Body of pancreas (tissue), 4 donors: ENCODE results near the gene SBF2. TPM values are rescaled to one million over a fixed set of nuclear protein-coding genes. Genes with fewer than 3 reads are reported as not detected.
A peak's percentile ranks its signal among the peaks of the same experiment; 100 is the strongest.

Source experiments
- ATAC-seq: fragments of 150-250 bp; one replicate; pipeline ENCODE4 v1.9.1; 2016
- DNase-seq, 4 donors: peaks; one replicate each; pipeline ENCODE4 v3.0.0-alpha.2; 2019
- H3K27ac ChIP-seq, 4 donors: fragments of 200-600 bp; sonication (generic); 1 replicate in 3 of 4; 2 replicates in 1 of 4; pipeline versions ENCODE4 v1.5.1 to v1.6.1; 2016 to 2019; ENCODE audit warnings: mild to moderate bottlenecking in 1 of 4, mixed read lengths in 1 of 4, moderate library complexity in 1 of 4
- H3K27me3 ChIP-seq, 2 donors: fragments of 200-600 bp; sonication (generic); one replicate each; pipeline ENCODE4 v1.6.0; 2016; ENCODE audit warnings: mild to moderate bottlenecking in 1 of 2
- H3K36me3 ChIP-seq, 2 donors: fragments of 200-600 bp; sonication (generic); replicated peaks in 1 of 2; 2 replicates each; pipeline ENCODE4 v1.5.1; 2016; ENCODE audit warnings: low read depth in 2 of 2; ENCODE audit not compliant: insufficient read depth in 1 of 2
- H3K4me1 ChIP-seq: fragments of 200-600 bp; sonication (generic); one replicate; pipeline ENCODE4 v1.6.0; 2016
- H3K4me3 ChIP-seq, 2 donors: fragments of 200-600 bp; sonication (generic); 1 replicate in 1 of 2; 2 replicates in 1 of 2; pipeline ENCODE4 v1.5.1; 2016 to 2019
- H3K9me3 ChIP-seq, 3 donors: fragments of 200-600 bp; sonication (generic); 1 replicate in 2 of 3; 2 replicates in 1 of 3; pipeline ENCODE4 v1.5.1; 2016
- POLR2A ChIP-seq, 3 donors: fragments of 450-650 bp; IDR thresholded peaks; one replicate each; pipeline ENCODE4 v1.6.1; 2016; ENCODE audit warnings: antibody characterized with exemption in 3 of 3, mild to moderate bottlenecking in 2 of 3
- WGBS, 2 donors: methylation state at CpG; one replicate each; pipeline ENCODE4 v1.1.5; 2017; 5-methylcytosine and 5-hydroxymethylcytosine counted together
- intact Hi-C: fragments of 100-400 bp; cut with DNase I; formaldehyde crosslinking; loops from one replicate; pipeline ENCODE4 v1.15.1; 2023
- total RNA-seq, 2 donors: library from RNA; depleted of rRNA; stranded (reverse); fragments of >200 nt; gene quantifications; one replicate each; pipeline ENCODE4 v1.1.0, GENCODE V29; 2016
- TF ChIP-seq, protein P1 (sequence below), 7 experiments: fragments of 450-650 bp in 4 of 7; fragments of 200-600 bp in 3 of 7; sonication (generic) in 3 of 7; IDR thresholded peaks; one replicate each; pipeline ENCODE4 v1.5.1; 2016 to 2019; ENCODE audit warnings: antibody characterized with exemption in 7 of 7

SBF2 gene
- total RNA-seq, 2 donors from 2014 or later, result 23.6 to 38.9 TPM

DNA sequence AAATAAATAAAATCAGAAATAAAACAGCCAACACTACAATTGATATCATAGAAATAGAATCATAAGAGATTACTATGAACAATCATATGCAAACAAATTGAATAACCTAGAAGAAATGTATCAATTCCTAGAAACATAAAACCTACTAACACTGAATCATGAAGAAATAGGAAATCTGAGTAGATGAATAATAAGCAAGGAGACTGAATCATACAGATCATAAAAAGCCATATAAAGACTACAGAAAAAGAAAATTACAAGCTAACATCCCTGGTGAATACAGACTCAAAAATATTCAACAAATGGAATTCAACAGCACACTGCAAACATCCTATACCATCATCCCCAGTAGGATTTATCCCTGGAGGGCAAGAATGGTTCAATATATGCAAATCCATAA is 135.6 kb downstream of the SBF2 start:
- no peak overlapping the region for H3K27ac ChIP-seq
- TF ChIP-seq, protein P1, sequence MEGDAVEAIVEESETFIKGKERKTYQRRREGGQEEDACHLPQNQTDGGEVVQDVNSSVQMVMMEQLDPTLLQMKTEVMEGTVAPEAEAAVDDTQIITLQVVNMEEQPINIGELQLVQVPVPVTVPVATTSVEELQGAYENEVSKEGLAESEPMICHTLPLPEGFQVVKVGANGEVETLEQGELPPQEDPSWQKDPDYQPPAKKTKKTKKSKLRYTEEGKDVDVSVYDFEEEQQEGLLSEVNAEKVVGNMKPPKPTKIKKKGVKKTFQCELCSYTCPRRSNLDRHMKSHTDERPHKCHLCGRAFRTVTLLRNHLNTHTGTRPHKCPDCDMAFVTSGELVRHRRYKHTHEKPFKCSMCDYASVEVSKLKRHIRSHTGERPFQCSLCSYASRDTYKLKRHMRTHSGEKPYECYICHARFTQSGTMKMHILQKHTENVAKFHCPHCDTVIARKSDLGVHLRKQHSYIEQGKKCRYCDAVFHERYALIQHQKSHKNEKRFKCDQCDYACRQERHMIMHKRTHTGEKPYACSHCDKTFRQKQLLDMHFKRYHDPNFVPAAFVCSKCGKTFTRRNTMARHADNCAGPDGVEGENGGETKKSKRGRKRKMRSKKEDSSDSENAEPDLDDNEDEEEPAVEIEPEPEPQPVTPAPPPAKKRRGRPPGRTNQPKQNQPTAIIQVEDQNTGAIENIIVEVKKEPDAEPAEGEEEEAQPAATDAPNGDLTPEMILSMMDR (IDR thresholded peaks at IDR 0.05), result no peak
- TF ChIP-seq POLR2A (IDR thresholded peaks at IDR 0.05), result no peak
- no peaks in the 10 kb centered on the region for H3K9me3 ChIP-seq
- H3K36me3 ChIP-seq, result no peaks in the 10 kb centered on the region
- H3K4me3 ChIP-seq, result no peak overlapping the region
- no peaks in the 10 kb centered on the region for H3K4me1 ChIP-seq
- H3K27me3 ChIP-seq, result no peaks in the 10 kb centered on the region
- ATAC-seq, result no peak
- DNase-seq, result no peak
- intact Hi-C loops, result no loop called here

DNA sequence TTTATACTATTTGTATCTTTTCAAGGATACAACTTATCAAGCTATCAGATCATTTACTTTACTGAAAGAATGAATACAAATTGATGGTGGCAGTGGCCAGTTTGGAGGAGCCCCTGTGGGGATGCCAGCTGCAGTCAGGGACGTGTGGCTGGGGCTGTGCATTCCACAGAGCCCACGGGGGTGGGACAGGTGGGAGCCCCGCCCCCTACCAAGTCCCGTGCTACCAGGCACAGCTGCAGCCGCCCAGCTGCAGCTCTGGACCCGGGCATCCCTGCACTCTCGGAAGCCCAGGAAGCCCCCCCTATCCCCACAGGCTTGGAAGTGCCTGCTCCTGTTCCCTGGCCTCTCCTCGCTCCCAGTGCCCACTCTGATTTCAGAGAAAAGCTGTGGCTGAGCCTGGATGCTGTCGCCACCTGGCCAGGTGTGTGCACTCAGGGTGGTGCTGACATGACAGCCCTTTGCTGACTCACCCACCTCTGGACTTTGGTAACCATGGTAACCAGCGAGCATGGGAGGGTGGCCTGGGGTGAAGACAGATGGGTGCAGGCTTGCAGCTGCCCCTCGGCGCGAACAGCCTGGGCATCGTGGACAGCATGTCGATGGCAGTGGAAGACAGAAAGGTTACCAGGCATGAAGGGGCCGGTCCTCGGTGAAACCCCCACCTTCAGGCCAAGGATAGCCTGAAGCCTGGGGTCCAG is 138.1 kb downstream of the SBF2 start:
- DNase-seq, result peak in 3 of 4 donors; percentile 16 to 28 (median 26)
- no peak overlapping the region for H3K4me3 ChIP-seq
- 79 to 86% methylated on average over 12 to 17 of the region's 17 CpGs for WGBS, 2 donors
- H3K27me3 ChIP-seq, result no peaks in the 10 kb centered on the region
- no peaks in the 10 kb centered on the region for H3K36me3 ChIP-seq
- no peak overlapping the region for H3K27ac ChIP-seq
- TF ChIP-seq, protein P1 (IDR thresholded peaks at IDR 0.05), result no peak
- no peak for TF ChIP-seq POLR2A (IDR thresholded peaks at IDR 0.05)
- H3K9me3 ChIP-seq, result no peaks in the 10 kb centered on the region
- intact Hi-C loops, result no loop called here
- ATAC-seq, result no peak
- no peaks in the 10 kb centered on the region for H3K4me1 ChIP-seq

DNA sequence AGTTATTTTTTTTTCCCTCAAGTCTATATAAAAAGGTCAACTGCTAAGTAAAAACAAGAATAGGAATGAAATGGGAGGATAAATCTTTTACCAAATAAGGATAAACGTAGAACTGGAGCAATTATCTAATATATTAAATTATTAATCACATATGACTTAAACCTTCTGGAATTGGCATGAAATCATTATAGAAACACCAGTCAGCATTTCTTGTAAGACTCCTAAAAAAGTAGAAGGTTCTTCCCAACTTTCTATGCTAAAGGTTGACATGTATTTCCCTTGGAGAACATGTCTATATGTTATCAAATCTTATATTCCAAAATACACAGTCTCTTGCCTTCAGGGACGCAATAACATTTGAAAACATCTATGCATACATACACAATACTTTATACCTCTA is 143.2 kb downstream of the SBF2 start:
- ATAC-seq (no peak), DNase-seq (no peak)
- Histone ChIP-seq H3K36me3 (no peaks in the 10 kb centered on the region), H3K9me3 (peaks cover 0 to 4% (median 0%) of the 10 kb centered on the region in 3 donors), H3K4me1 (no peaks in the 10 kb centered on the region), H3K27me3 (no peaks in the 10 kb centered on the region), H3K4me3 (no peak overlapping the region), H3K27ac (no peak overlapping the region)
- TF ChIP-seq, protein P1 (IDR thresholded peaks at IDR 0.05), result no peak
- no peak for TF ChIP-seq POLR2A (IDR thresholded peaks at IDR 0.05)
- 79 to 85% methylated on average over 2 of the region's 2 CpGs for WGBS, 2 donors
- intact Hi-C loops, result no loop called here

GRCh38 chr11:10149553-10149952 is 144.5 kb downstream of the SBF2 start:
- Histone ChIP-seq H3K36me3 (no peaks in the 10 kb centered on the region), H3K27ac (no peak overlapping the region), H3K4me3 (no peak overlapping the region), H3K27me3 (no peaks in the 10 kb centered on the region), H3K4me1 (no peaks in the 10 kb centered on the region), H3K9me3 (peaks cover 0 to 4% (median 0%) of the 10 kb centered on the region in 3 donors)
- TF ChIP-seq POLR2A (IDR thresholded peaks at IDR 0.05), result no peak
- TF ChIP-seq, protein P1 (IDR thresholded peaks at IDR 0.05), result no peak
- intact Hi-C loops, result no loop called here
- DNase-seq (no peak), ATAC-seq (no peak)

DNA sequence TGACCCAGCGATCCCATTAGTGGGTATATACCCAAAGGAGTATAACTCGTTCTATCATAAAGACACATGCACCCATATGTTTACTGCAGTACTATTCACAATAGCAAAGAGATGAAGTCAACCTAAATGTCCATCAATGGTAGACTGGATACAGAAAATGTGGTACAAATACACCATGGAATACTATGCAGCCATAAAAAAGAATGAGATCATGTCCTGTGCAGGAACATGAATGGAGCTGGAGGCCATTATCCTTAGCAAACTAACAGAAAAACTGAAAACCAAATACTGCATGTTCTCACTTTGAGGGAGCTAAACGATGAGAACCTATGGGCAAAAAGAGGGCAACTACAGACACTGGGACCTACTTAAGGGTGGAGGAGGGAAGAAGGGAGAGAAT is 146.8 kb downstream of the SBF2 start:
- no peaks in the 10 kb centered on the region for H3K27me3 ChIP-seq
- H3K36me3 ChIP-seq, result no peaks in the 10 kb centered on the region
- intact Hi-C loops, result no loop called here
- H3K4me3 ChIP-seq, result no peak overlapping the region
- DNase-seq, result no peak
- no peaks in the 10 kb centered on the region for H3K4me1 ChIP-seq
- WGBS, 2 donors, result 94 to 99% methylated on average over 3 of the region's 3 CpGs
- TF ChIP-seq POLR2A (IDR thresholded peaks at IDR 0.05), result no peak
- TF ChIP-seq, protein P1 (IDR thresholded peaks at IDR 0.05), result no peak
- no peak overlapping the region for H3K27ac ChIP-seq
- H3K9me3 ChIP-seq, result peaks cover 0 to 4% (median 0%) of the 10 kb centered on the region in 3 donors
- ATAC-seq, result no peak
